Hematopoietic multipotent progenitor cell (in vitro differentiated cells): Measurements from ENCODE around the gene PCED1B. TPM values are rescaled to one million over a fixed set of nuclear protein-coding genes. Genes with fewer than 3 reads are reported as not detected.
"Not testable (repeated sequence)": the region's sequence is repeated elsewhere in the genome, so short reads cannot be mapped to it uniquely, and the experiment has no call there.

Experiments used
- DNase-seq, 3 donors: peaks; one replicate each; pipeline ENCODE4 v3.0.0-alpha.2; 2011 to 2015; ENCODE audit warnings: low read depth in 2 of 3, low spot score in 2 of 3
- total RNA-seq: library from RNA; depleted of rRNA; stranded (reverse); fragments of >200 nt; gene quantifications from one replicate; pipeline ENCODE4 v1.2.3, GENCODE V29; 2012

The PCED1B gene
- total RNA-seq, 1 donor: 0.54 TPM

- no peak for DNase-seq
These were observed 122.8 kb downstream of the PCED1B start for GRCh38 chr12:47202176-47202575.

GRCh38 chr12:47205532-47206449, 126.4 kb downstream of the PCED1B start:
- DNase-seq: no peak

GRCh38 chr12:47206450-47207339, 127.3 kb downstream of the PCED1B start:
- no peak for DNase-seq

DNA sequence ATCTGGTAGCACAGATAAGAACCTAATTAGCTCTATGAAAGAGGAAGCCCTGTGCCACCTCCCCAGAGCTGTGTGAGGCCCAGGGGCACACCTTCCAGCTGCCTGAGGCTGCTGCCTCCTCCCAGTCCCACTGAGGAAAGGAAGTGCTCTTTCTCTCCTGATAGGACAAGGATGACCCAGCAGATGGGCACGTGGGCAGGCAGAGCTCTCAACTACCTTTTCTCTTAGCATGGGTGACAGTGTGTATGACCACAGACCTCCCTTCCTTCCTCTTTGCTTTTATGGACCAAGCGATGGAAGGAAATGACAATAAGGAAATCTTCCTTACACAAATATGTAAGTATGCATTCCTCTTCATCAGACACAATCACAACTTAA, 127.9 kb downstream of the PCED1B start:
- peak in 2 of 3 donors; percentile 93 to 98 for DNase-seq

- peak in 2 of 3 donors; percentile 48 to 83 for DNase-seq
These were observed 128.4 kb downstream of the PCED1B start for GRCh38 chr12:47207829-47208248.

DNA sequence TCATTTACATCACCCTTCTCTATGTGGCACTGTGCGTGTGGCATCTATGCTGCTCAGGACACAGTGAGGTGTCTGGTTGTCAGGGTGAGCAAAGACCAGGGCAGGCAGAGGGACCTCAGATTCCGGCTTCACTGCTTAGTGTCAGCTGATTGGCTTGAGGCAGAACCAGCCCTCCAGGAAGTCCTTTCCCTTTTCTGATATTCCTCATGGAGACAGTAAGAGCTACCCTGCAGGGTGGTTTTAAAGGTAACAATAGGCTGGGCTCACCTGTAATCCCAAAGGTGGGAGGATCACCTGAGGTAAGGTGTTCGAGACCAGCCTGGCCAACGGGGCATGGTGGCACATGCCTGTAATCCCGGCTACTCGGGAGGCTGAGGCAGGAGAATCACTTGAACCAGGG, 129.6 kb downstream of the PCED1B start:
- no peak for DNase-seq

DNA sequence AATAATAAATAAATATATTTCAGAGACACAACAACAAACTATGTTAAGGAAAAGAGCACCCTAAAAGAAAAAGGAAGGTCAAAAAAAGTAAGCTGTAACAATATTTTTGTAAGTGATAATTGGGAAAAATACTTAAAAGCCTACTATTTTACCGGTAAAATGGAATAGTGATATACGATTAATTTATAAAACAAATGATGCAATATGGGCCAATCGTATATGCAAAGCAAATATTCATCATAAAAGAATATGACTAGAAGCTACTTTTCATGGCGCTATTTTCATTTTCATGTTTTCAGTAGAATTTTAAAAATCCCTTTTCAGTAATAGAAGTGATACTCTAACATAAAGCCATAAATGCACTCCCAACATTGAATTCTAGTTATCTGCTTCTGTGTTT, 131.4 kb downstream of the PCED1B start:
- no peak for DNase-seq

GRCh38 chr12:47212701-47213039, 133.2 kb downstream of the PCED1B start:
- no peak for DNase-seq

- no peak for DNase-seq
These were observed 134.0 kb downstream of the PCED1B start for GRCh38 chr12:47213396-47213795.

DNA sequence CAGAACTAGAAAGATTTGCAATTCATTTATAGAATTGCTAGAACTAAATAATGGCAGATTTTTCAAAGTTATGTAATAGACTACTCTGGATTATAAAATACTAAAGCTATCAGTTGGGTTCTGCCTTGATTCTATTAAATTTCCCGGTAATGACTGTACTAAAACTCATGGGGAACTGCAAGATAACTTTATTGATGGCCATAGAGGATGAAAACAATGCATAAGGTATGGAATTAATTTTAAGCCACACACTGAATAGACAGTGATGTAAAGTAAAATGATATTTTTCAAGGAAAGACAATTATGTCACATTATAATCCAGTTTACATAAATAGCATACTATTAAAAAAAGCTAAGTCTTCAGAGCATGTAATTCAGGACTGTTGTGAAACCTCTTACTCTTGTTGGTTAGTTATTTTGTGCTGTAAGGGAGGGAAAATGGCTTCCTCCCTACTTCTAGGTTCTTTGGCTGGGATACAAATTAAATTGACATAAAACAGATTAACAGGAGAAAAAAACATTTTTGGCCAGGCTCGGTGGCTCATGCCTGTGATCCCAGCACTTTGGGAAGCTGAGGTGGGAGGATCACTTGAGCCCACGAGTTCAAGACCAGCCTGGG, 134.7 kb downstream of the PCED1B start:
- DNase-seq: no peak

DNA sequence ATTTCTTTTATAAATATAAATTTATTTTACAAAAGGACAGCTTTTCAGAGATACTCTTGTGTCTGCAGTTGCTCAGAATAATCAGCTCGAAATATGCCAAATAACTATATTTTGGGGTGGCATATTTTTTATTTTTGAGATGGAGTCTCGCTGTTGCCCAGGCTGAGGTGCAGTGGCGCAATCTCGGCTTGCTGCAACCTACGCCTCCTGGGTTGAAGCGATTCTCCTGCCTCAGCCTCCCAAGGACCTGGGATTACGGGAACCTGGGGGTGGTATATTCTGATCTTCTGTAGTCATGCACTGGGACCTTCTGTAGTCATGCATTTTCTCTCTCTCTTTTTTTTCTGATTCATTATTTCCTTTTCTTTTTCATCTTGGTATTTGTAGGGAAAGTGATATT, 135.3 kb downstream of the PCED1B start:
- no peak for DNase-seq

GRCh38 chr12:47216150-47216677, 136.8 kb downstream of the PCED1B start:
- DNase-seq: peak; percentile 43 to 58 (median 47)

- not testable (repeated sequence) for DNase-seq
These were observed 138.1 kb downstream of the PCED1B start for GRCh38 chr12:47217595-47217869.

DNA sequence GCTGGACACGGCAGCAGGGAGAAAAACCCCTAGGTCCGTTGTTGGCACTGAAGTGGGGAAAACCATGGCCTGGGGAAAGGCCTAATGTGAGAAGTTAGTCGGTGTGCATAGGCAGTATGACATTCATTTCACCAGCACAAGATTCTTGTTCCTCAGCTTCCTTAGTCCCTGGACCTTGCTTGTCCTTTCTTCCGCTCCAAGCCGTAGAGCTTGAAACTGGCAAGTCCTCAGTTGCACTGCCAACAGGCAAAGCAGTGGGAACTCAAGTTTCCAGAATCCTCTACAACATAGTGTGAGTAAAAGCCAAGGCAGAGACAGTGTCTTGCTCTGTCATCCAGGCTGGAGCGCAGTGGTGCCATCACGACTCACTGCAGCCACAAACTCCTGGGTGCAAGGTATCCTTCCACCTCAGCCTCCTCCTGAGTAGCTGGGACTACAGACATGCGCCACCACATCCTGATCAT, 138.8 kb downstream of the PCED1B start:
- no peak for DNase-seq

GRCh38 chr12:47219243-47219642, 139.8 kb downstream of the PCED1B start:
- no peak for DNase-seq

DNA sequence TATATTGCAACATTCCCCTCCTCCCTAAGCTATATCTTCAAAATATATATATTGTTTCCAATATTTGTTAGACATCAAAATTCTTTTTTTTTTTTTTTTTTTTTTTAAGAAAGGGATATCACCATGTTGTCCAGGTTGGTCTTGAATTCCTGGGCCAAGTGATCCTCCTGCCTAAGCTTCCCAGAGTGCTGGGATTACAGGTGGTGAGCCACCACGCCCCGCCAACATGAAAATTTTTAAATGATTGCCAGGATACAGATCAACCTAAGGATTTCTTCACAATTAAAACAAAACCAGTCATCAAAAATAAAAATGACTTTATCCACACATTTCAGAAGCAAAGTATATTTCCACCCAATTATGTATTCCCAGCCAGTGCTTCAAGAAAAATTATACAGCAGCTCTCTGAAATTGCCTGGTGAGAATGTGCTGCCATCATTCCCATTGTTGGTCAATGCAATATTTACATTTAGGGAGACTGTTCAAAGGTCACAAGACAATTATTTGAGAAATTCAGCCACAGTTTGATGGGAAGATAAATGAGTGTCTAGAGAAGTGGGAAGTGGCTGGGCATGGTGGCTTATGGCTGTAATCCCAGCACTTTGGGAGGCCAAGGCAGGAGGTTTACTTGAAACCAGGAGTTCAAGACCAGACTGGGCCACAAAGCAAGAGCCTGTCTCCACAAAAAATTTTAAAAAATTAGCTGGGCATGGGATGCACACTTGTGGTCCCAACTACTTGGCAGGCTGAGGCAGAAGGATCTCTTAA, 142.0 kb downstream of the PCED1B start:
- DNase-seq: no peak

DNA sequence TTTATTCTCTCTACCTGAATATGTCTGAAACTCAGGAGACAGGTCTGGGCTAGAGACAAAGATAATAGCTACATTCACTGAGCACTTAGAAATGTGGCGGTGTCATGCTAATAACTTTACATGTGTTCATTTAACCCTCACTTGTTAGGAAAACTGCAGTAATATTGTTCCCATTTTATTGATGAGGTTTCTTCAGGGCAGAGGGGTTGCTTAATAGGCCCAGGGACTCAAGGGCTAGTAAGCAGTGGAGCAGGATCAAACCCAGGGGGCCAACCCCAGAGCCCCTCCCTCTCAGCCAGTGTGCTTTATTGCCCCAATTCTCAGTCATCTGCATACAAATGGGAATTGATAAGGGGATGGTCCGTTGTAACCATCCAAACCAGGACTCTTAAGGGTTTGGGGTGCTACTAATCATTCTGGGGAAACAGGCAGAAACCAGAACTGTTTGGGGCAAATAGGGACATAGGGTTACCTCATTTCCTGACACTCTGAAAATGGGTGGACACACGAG, 143.2 kb downstream of the PCED1B start:
- no peak for DNase-seq

GRCh38 chr12:47223031-47223847, 143.8 kb downstream of the PCED1B start:
- DNase-seq: no peak

GRCh38 chr12:47223848-47224213, 144.4 kb downstream of the PCED1B start:
- no peak for DNase-seq
